ENCODE data around the gene ACSM6. TPM values are rescaled to one million over a fixed set of nuclear protein-coding genes. Genes with fewer than 3 reads are reported as not detected.
A peak's percentile ranks its signal among the peaks of the same experiment; 100 is the strongest.

The ACSM6 gene
- total RNA-seq, 2 donors from 2014 or later = not detected

- DNase-seq (no peak), ATAC-seq (no peak)
- intact Hi-C loops (cut with DNase I, micrococcal nuclease) = no loop called here
Measured at GRCh38 chr10:95260909-95261552, 67.0 kb downstream of the ACSM6 start.

GRCh38 chr10:95261926-95262325 lies 67.9 kb downstream of the ACSM6 start:
- DNase-seq (no peak), ATAC-seq (no peak)
- intact Hi-C loops (cut with DNase I, micrococcal nuclease) = no loop called here

GRCh38 chr10:95262763-95263518 lies 68.9 kb downstream of the ACSM6 start:
- DNase-seq (no peak), ATAC-seq (no peak)
- intact Hi-C loops (cut with DNase I, micrococcal nuclease) = no loop called here

- intact Hi-C loops (cut with DNase I, micrococcal nuclease) = no loop called here
- ATAC-seq (no peak), DNase-seq (no peak)
Measured at GRCh38 chr10:95263864-95264226, 69.8 kb downstream of the ACSM6 start.

- DNase-seq = no peak
- intact Hi-C loops (cut with DNase I, micrococcal nuclease) = no loop called here
- peak; percentile 19 for ATAC-seq
Measured at GRCh38 chr10:95264227-95265051, 70.4 kb downstream of the ACSM6 start.

GRCh38 chr10:95265572-95265971 lies 71.5 kb downstream of the ACSM6 start:
- DNase-seq (no peak), ATAC-seq (no peak)
- intact Hi-C loops (cut with DNase I, micrococcal nuclease) = no loop called here

- DNase-seq (no peak), ATAC-seq (peak; percentile 92)
- intact Hi-C loops (cut with DNase I, micrococcal nuclease) = no loop called here
Measured at GRCh38 chr10:95266674-95267095, 72.6 kb downstream of the ACSM6 start.

- ATAC-seq (peak; percentile 57), DNase-seq (no peak)
- intact Hi-C loops (cut with DNase I, micrococcal nuclease) = no loop called here
Measured at GRCh38 chr10:95267251-95267650, 73.2 kb downstream of the ACSM6 start.

GRCh38 chr10:95268438-95268837 lies 74.4 kb downstream of the ACSM6 start:
- DNase-seq (no peak), ATAC-seq (no peak)
- intact Hi-C loops (cut with DNase I, micrococcal nuclease) = no loop called here

- peak; percentile 57 for ATAC-seq
- peak in 1 of 2 donors; percentile 79 for DNase-seq
- intact Hi-C loops (cut with DNase I, micrococcal nuclease) = no loop called here
Measured at GRCh38 chr10:95273393-95274312, 79.6 kb downstream of the ACSM6 start.

- peak; percentile 11 for ATAC-seq
- intact Hi-C loops (cut with DNase I, micrococcal nuclease) = no loop called here
- no peak for DNase-seq
Measured at GRCh38 chr10:95275726-95276366, 81.8 kb downstream of the ACSM6 start.

- DNase-seq (peak in 1 of 2 donors; percentile 80), ATAC-seq (peak; percentile 87)
- intact Hi-C loops (cut with DNase I, micrococcal nuclease) = no loop called here
Measured at GRCh38 chr10:95276367-95277200, 82.5 kb downstream of the ACSM6 start.

- intact Hi-C loops (cut with DNase I, micrococcal nuclease) = no loop called here
- ATAC-seq (no peak), DNase-seq (no peak)
Measured at GRCh38 chr10:95277201-95277570, 83.1 kb downstream of the ACSM6 start.

- DNase-seq = no peak
- ATAC-seq = no peak
- intact Hi-C loops (cut with DNase I, micrococcal nuclease) = no loop called here
Measured at GRCh38 chr10:95277614-95278013, 83.6 kb downstream of the ACSM6 start.
